Measurements from ENCODE around the gene PRR27.

The PRR27 gene

DNA sequence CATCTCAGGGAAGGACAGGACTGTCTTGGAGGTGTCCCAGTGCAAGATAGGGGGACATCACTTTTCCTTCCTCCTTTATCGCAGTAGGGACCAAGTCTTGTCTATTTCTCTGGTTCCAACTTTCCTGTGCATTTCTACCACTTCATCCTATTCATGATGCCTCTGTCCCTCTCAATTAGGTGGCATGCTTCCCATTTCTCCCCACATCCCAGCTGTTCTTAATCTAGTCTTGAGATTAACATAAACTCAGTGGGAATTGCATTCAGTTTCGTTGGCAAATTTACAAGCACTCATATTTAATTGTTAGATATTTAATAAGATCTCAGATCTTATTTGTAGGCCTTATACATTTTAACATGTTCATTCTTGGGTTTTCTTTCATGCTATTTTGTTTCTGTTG lies 25.8 kb downstream of the PRR27 start:
- no peaks in the 10 kb centered on the region for H3K27me3 ChIP-seq (ENCODE audit: insufficient read depth, low read length)
- H3K9me3 ChIP-seq (ENCODE audit: insufficient read depth, low read depth, low read length), result no peaks in the 10 kb centered on the region
- H3K4me3 ChIP-seq (ENCODE audit: low read length), result no peak overlapping the region
- no peaks in the 10 kb centered on the region for H3K36me3 ChIP-seq (ENCODE audit: insufficient read depth, low read depth, low read length)
- no peak overlapping the region for H3K27ac ChIP-seq (ENCODE audit: low read length)
- H3K4me1 ChIP-seq (ENCODE audit: insufficient read depth, low read length), result no peaks in the 10 kb centered on the region
- H3K9ac ChIP-seq (ENCODE audit: low read depth, low read length), result no peak overlapping the region

DNA sequence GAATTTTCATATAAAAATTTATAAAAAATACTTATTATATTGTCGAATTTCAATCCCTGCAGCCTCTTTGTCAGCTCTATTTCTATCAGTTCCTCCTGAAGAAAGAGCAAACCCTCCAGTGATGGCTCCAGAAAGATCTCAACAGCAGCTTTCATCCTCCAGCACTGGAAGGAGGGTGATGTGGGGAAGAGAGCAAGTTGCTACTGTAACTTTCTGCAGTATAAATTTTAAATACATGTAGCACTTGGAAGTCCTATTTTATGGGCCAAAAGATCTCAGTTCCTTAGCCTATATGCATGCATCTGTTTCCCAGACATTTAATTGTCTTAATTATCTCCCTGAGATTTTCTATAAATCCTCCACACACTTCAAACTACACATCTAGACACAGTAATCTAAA lies 27.8 kb downstream of the PRR27 start:
- Histone ChIP-seq H3K27me3 (ENCODE audit: insufficient read depth, low read length) (no peaks in the 10 kb centered on the region), H3K27ac (ENCODE audit: low read length) (no peak overlapping the region), H3K4me1 (ENCODE audit: insufficient read depth, low read length) (no peaks in the 10 kb centered on the region), H3K4me3 (ENCODE audit: low read length) (no peak overlapping the region), H3K9ac (ENCODE audit: low read depth, low read length) (no peak overlapping the region), H3K36me3 (ENCODE audit: insufficient read depth, low read depth, low read length) (no peaks in the 10 kb centered on the region), H3K9me3 (ENCODE audit: insufficient read depth, low read depth, low read length) (no peaks in the 10 kb centered on the region)

DNA sequence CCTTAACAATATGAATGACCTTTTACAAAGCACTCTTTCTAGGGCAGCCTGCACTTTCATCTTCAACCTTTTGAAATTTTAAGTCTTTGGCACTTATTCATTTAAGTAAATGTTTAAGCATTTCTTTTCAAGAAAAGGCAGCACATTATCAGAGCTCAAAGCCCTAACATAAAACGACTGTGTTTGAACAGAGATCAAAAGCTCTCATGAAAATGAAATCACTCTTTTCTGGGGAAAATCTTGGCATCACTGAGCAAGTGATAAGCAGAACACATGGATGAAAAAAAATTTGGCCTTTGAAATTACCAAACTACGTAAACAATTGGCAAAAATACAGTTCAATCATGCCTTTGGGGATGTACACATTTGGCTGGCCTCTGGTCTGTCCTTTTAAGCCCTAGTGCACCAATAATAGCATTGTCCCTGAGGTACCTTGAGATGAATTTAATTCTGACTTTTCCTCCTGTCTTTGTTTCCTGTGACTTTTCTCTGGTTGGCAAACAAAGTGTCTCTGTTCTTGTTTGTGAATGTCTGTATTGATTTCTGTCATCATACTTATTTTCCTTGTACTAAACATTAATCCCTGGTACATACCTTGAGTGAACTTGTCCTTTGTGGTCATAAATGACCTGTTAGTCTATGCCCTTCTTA lies 28.6 kb downstream of the PRR27 start:
- Histone ChIP-seq H3K27ac (ENCODE audit: low read length) (no peak overlapping the region), H3K9ac (ENCODE audit: low read depth, low read length) (no peak overlapping the region), H3K27me3 (ENCODE audit: insufficient read depth, low read length) (no peaks in the 10 kb centered on the region), H3K4me1 (ENCODE audit: insufficient read depth, low read length) (no peaks in the 10 kb centered on the region), H3K4me3 (ENCODE audit: low read length) (no peak overlapping the region), H3K9me3 (ENCODE audit: insufficient read depth, low read depth, low read length) (no peaks in the 10 kb centered on the region), H3K36me3 (ENCODE audit: insufficient read depth, low read depth, low read length) (no peaks in the 10 kb centered on the region)

DNA sequence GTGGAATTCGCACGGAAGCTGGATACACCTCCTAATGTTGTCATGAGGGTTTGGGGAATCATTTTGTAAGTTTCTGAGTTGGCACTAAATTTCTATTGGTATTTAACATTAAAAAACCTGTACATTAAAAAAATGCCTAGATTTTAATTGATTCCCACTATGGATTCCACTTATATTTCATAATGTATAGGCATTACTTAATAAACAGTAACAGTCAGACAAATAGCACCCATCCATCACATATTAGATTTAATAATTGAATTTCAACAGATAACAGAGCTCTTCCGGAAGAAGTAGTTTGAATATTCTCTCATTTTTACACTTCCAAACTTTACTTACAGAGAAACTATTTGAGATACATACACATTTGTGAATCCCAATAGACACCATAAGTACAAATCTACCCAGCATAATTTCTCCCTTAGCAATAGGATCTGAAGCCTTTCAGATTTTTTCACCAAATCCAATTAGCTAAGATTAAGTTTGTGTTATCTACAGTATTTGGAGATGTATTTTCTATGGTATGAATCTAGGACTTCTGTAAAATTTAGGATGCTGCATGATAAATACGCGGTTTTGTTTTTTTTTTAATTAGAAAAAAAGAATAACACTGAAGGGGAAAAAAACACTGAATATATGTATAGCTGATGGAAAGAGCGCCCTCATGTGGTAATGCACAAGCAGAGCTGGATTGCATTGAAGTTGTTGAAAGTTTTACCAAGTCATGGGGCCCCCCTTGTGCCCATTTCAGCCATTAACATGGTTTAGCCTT lies 29.3 kb downstream of the PRR27 start:
- Histone ChIP-seq H3K9ac (ENCODE audit: low read depth, low read length) (no peak overlapping the region), H3K4me3 (ENCODE audit: low read length) (no peak overlapping the region), H3K4me1 (ENCODE audit: insufficient read depth, low read length) (no peaks in the 10 kb centered on the region), H3K36me3 (ENCODE audit: insufficient read depth, low read depth, low read length) (no peaks in the 10 kb centered on the region), H3K27ac (ENCODE audit: low read length) (no peak overlapping the region), H3K27me3 (ENCODE audit: insufficient read depth, low read length) (no peaks in the 10 kb centered on the region), H3K9me3 (ENCODE audit: insufficient read depth, low read depth, low read length) (no peaks in the 10 kb centered on the region)

DNA sequence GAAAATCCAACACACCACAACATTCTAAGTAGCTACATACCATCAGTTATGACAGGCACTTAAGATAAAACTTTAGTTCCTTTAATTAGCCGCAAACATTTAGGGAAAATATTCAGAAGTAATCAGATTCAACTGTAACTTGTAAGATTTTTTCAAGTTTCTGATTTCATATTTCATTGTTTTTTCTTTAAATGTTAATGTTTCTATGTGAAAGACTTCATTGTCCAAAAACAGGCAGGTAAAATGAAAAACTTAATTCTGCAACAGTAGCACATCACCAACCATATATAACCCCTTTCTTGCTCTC lies 29.9 kb downstream of the PRR27 start:
- H3K36me3 ChIP-seq (ENCODE audit: insufficient read depth, low read depth, low read length), result no peaks in the 10 kb centered on the region
- no peaks in the 10 kb centered on the region for H3K9me3 ChIP-seq (ENCODE audit: insufficient read depth, low read depth, low read length)
- no peaks in the 10 kb centered on the region for H3K4me1 ChIP-seq (ENCODE audit: insufficient read depth, low read length)
- H3K4me3 ChIP-seq (ENCODE audit: low read length), result no peak overlapping the region
- H3K9ac ChIP-seq (ENCODE audit: low read depth, low read length), result no peak overlapping the region
- no peaks in the 10 kb centered on the region for H3K27me3 ChIP-seq (ENCODE audit: insufficient read depth, low read length)
- H3K27ac ChIP-seq (ENCODE audit: low read length), result no peak overlapping the region

DNA sequence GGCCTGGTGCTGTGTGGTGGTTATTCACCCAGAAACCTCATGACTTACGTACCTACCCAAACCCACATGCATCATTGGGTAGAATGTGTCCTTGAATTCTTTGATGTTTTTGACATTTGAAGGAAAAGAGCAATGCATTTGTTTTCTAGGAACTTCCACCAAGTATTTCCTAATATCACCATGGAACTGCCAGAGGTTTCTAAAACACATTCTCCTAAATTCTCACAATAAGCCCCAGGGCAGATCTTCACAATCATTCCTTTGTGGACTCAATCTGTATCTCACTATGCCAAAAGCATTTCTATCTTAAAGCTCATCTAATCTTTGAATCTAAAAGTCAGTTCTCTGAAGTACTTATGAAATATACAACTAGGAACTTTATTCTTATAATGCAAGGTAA lies 33.2 kb downstream of the PRR27 start:
- Histone ChIP-seq H3K9me3 (ENCODE audit: insufficient read depth, low read depth, low read length) (no peaks in the 10 kb centered on the region), H3K4me1 (ENCODE audit: insufficient read depth, low read length) (no peaks in the 10 kb centered on the region), H3K27ac (ENCODE audit: low read length) (no peak overlapping the region), H3K9ac (ENCODE audit: low read depth, low read length) (no peak overlapping the region), H3K4me3 (ENCODE audit: low read length) (no peak overlapping the region), H3K27me3 (ENCODE audit: insufficient read depth, low read length) (no peaks in the 10 kb centered on the region), H3K36me3 (ENCODE audit: insufficient read depth, low read depth, low read length) (no peaks in the 10 kb centered on the region)

DNA sequence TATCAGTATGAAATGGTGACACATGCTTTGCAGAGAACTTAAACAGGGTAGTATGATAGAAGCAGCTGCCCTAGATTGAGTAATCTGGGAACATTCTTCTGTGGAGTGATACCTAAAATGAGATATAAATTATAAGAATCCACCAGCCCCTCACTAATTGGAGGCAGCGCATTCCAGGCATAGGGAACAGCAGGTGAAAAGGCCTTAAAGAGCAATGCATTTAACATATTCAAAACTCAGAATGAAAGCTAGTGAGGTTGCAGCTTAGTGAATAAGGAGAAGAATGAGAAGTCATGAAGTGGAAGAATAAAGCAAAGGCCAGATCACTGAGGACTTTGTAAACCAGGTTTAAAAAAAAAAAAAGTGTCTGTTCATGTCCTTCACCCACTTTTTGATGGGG lies 36.5 kb downstream of the PRR27 start:
- H3K36me3 ChIP-seq (ENCODE audit: insufficient read depth, low read depth, low read length), result no peaks in the 10 kb centered on the region
- no peak overlapping the region for H3K9ac ChIP-seq (ENCODE audit: low read depth, low read length)
- no peaks in the 10 kb centered on the region for H3K4me1 ChIP-seq (ENCODE audit: insufficient read depth, low read length)
- H3K9me3 ChIP-seq (ENCODE audit: insufficient read depth, low read depth, low read length), result no peaks in the 10 kb centered on the region
- H3K27me3 ChIP-seq (ENCODE audit: insufficient read depth, low read length), result no peaks in the 10 kb centered on the region
- no peak overlapping the region for H3K27ac ChIP-seq (ENCODE audit: low read length)
- no peak overlapping the region for H3K4me3 ChIP-seq (ENCODE audit: low read length)

DNA sequence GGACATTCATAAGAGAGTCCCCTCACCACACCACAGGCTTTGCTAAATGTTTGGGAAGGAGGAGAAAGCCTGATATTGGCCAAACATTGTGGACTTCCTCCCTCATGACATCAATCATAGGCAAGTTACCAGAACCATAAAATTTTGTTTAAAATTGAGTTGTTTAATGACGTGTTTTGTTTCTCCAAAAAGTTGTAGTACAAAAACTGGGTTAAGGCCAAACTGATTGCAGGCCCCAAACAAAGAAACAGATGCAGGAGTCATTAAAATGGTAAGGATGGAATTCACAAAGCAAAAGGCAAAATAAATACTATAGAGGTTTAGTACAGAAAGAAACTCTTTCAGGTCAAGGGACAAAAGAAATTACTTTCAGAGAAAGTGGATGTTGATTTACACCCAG lies 37.6 kb downstream of the PRR27 start:
- Histone ChIP-seq H3K27me3 (ENCODE audit: insufficient read depth, low read length) (no peaks in the 10 kb centered on the region), H3K9ac (ENCODE audit: low read depth, low read length) (no peak overlapping the region), H3K9me3 (ENCODE audit: insufficient read depth, low read depth, low read length) (no peaks in the 10 kb centered on the region), H3K27ac (ENCODE audit: low read length) (no peak overlapping the region), H3K4me3 (ENCODE audit: low read length) (no peak overlapping the region), H3K4me1 (ENCODE audit: insufficient read depth, low read length) (no peaks in the 10 kb centered on the region), H3K36me3 (ENCODE audit: insufficient read depth, low read depth, low read length) (no peaks in the 10 kb centered on the region)

DNA sequence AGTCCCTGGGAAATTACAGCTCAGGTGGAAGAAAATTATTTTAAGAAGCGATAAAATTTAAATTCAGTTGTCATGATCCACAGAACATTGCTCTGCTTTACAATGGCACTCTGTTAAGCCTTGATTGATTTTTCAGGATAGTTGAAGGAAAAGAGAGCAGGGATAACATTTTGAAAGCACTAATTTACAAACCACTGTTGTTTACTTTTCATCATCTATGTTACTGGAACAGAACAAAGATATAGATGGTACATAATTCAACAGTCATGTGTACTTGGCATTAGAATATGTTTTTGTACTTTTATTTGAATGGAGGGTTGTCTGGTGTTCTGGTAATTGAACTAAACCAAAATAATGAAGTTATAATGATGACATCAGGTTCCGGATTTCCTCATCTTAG lies 38.9 kb downstream of the PRR27 start:
- Histone ChIP-seq H3K9me3 (ENCODE audit: insufficient read depth, low read depth, low read length) (no peaks in the 10 kb centered on the region), H3K27me3 (ENCODE audit: insufficient read depth, low read length) (no peaks in the 10 kb centered on the region), H3K9ac (ENCODE audit: low read depth, low read length) (no peak overlapping the region), H3K4me3 (ENCODE audit: low read length) (no peak overlapping the region), H3K4me1 (ENCODE audit: insufficient read depth, low read length) (peaks cover 3% of the 10 kb centered on the region; the same call in 1 of the 2 replicates), H3K36me3 (ENCODE audit: insufficient read depth, low read depth, low read length) (no peaks in the 10 kb centered on the region), H3K27ac (ENCODE audit: low read length) (no peak overlapping the region)

DNA sequence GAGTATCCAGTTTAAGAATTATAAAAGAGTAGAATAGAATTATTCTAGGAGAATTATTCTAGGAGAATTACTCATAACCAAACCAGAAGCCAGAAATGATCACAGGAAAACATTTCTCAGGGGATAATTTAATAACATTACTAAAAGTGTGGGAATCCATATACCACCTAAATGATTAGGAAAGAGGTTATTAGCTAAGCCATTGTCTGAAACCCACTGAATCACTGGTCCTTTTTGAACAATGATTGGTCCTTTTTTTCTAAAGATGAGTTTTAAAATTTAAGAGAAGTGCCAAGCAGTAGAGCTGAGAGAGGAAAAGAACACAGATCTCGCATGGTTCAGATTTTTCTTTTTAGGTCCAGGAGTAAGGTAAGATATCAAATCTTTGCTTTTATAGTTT lies 41.4 kb downstream of the PRR27 start, which contains the start of gene ODAM:
Gene ODAM (plus strand): TSS at position 301 of the 400 bp plus-strand sequence. CDS start 819 bp downstream, outside the sequence.
- H3K9me3 ChIP-seq (ENCODE audit: insufficient read depth, low read depth, low read length), result no peaks in the 10 kb centered on the region
- no peak within 1 kb of the TSS for H3K27ac ChIP-seq (ENCODE audit: low read length)
- no peak within 1 kb of the TSS for H3K4me3 ChIP-seq (ENCODE audit: low read length)
- H3K4me1 ChIP-seq (ENCODE audit: insufficient read depth, low read length), result peaks cover 3% of the 10 kb centered on the region; the same call in 1 of the 2 replicates
- H3K9ac ChIP-seq (ENCODE audit: low read depth, low read length), result no peak within 1 kb of the TSS
- no peaks in the 10 kb centered on the region for H3K27me3 ChIP-seq (ENCODE audit: insufficient read depth, low read length)
- no peaks in the 10 kb centered on the region for H3K36me3 ChIP-seq (ENCODE audit: insufficient read depth, low read depth, low read length)

DNA sequence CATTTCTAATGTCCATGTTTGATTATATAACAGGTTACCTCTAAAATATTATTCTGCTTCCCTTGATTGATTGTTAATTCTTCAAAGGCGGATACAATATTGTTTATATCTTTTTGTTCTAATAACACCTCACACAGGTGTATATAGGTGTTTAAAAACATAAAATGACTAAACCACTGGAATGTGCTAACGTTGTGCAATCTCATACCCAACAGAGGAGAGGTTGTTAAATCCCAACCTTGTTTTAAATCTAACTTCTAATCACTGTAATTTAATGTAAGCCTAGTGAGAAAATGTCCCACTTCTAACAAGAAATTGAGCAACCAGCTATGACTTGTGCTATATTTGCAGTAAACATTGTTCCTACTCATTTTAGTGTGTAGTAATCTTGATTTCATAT lies 42.8 kb downstream of the PRR27 start:
- Histone ChIP-seq H3K27me3 (ENCODE audit: insufficient read depth, low read length) (no peaks in the 10 kb centered on the region), H3K4me1 (ENCODE audit: insufficient read depth, low read length) (peaks cover 3% of the 10 kb centered on the region; the same call in 1 of the 2 replicates), H3K9ac (ENCODE audit: low read depth, low read length) (no peak overlapping the region), H3K4me3 (ENCODE audit: low read length) (no peak overlapping the region), H3K9me3 (ENCODE audit: insufficient read depth, low read depth, low read length) (no peaks in the 10 kb centered on the region), H3K27ac (ENCODE audit: low read length) (no peak overlapping the region), H3K36me3 (ENCODE audit: insufficient read depth, low read depth, low read length) (no peaks in the 10 kb centered on the region)

DNA sequence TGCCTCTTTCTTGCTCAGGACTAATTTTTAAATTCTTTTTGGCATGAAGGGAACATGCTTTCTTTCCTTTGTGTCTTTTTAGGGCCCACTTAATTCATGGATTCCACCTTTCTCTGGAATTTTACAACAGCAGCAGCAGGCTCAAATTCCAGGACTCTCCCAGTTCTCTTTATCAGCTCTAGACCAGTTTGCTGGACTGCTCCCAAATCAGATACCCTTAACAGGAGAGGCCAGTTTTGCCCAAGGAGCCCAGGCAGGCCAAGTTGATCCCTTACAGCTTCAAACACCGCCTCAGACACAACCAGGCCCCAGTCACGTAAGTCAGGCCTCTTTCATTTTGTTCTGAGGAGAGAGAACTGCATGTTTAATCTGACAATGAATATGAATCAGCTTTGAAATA lies 43.8 kb downstream of the PRR27 start:
- H3K27ac ChIP-seq (ENCODE audit: low read length), result no peak overlapping the region
- 0 out of 2 replicates have a peak overlapping the region, but pooled peaks have one; percentile 6 for H3K9ac ChIP-seq (ENCODE audit: low read depth, low read length)
- H3K9me3 ChIP-seq (ENCODE audit: insufficient read depth, low read depth, low read length), result no peaks in the 10 kb centered on the region
- H3K4me1 ChIP-seq (ENCODE audit: insufficient read depth, low read length), result peaks cover 3% of the 10 kb centered on the region; the same call in 1 of the 2 replicates
- no peak overlapping the region for H3K4me3 ChIP-seq (ENCODE audit: low read length)
- H3K36me3 ChIP-seq (ENCODE audit: insufficient read depth, low read depth, low read length), result no peaks in the 10 kb centered on the region
- no peaks in the 10 kb centered on the region for H3K27me3 ChIP-seq (ENCODE audit: insufficient read depth, low read length)

All from iPS-20b (cell line).